Psoas muscle (tissue), 8 donors: ENCODE data around the gene TTLL11. TPM values are rescaled to one million over a fixed set of nuclear protein-coding genes. Genes with fewer than 3 reads are reported as not detected.

Source experiments
- ATAC-seq, 4 donors: fragments of 200-7000 bp; cut with Tn5 transposase; one replicate each; pipeline ENCODE4 v1.9.1; 2020; ENCODE audit warnings: moderate library complexity in 3 of 4, mild to moderate bottlenecking in 2 of 4
- DNase-seq, 2 donors: peaks; one replicate each; pipeline ENCODE4 v3.0.0-alpha.2; 2020
- H3K27ac ChIP-seq: fragments of 200-600 bp; one replicate; pipeline ENCODE4 v1.8.0; 2022
- H3K27me3 ChIP-seq, 3 donors: fragments of 200-600 bp in 1 of 3; one replicate each; pipeline versions ENCODE4 v1.6.1 to v1.8.0; 2013 to 2022; ENCODE audit warnings: low read length in 2 of 3, mild to moderate bottlenecking in 2 of 3, moderate library complexity in 1 of 3; ENCODE audit not compliant: insufficient read depth in 3 of 3
- H3K36me3 ChIP-seq, 2 donors: fragments of 200-600 bp in 1 of 2; one replicate each; pipeline versions ENCODE4 v1.6.1 to v1.8.0; 2013 to 2022; ENCODE audit warnings: low read depth in 1 of 2, mild to moderate bottlenecking in 1 of 2, moderate library complexity in 1 of 2; ENCODE audit not compliant: insufficient read depth in 1 of 2
- H3K4me1 ChIP-seq: fragments of 200-600 bp; one replicate; pipeline ENCODE4 v1.8.0; 2022
- H3K4me3 ChIP-seq: fragments of 200-600 bp; one replicate; pipeline ENCODE4 v1.8.0; 2022; ENCODE audit warnings: mild to moderate bottlenecking
- H3K9me3 ChIP-seq: fragments of 200-600 bp; one replicate; pipeline ENCODE4 v1.8.0; 2022
- WGBS, 3 donors: extraction: QIAGEN DNeasy Blood & Tissue Kit; methylation state at CpG; one replicate each; pipeline versions ENCODE4 v1.1.6 to v1.1.7; 2013; 5-methylcytosine and 5-hydroxymethylcytosine counted together
- intact Hi-C, 2 donors: fragments of 100-400 bp; cut with DNase I; formaldehyde crosslinking; loops; one replicate each; pipeline versions ENCODE4 v1.11.0 to v1.14.2; 2022
- polyA plus RNA-seq, 3 donors: library from polyadenylated mRNA; stranded (reverse); fragments of 200-250 nt; gene quantifications; one replicate each; pipeline ENCODE4 v1.2.3, GENCODE V29; 2013
- total RNA-seq, 4 donors: library from RNA; stranded (reverse); fragmentation: NEBNext Ultra II Directional in 2 of 4; extraction: Animal tissue kit (Norgen Biotek cat#: 25700) in 2 of 4; gene quantifications; one replicate each; pipeline versions ENCODE4 v1.2.1 to v1.2.4, GENCODE V29; 2021 to 2023
- TF ChIP-seq, protein P1 (sequence below): fragments of 200-600 bp; IDR thresholded peaks from one replicate; pipeline ENCODE4 v1.8.0; 2022; ENCODE audit warnings: antibody characterized with exemption
- donor health status: healthy with polysubstance abuse.
- donor health status: DM: no; HTN: no; CAD: no; lungs with moderate emphysema.
- donor health status: Bipolar disorder and iron deficiency.
- donor health status: healthy.
- donor health status: DM: yes; HTN: yes; CAD: no.
- donor health status: DM: no; HTN: no; CAD: no.
- donor health status: DM: no; HTN: no; CAD: no.
- donor health status: DM: yes; HTN: yes; CAD: no.

TTLL11 gene
- total and polyA plus RNA-seq, 7 donors, result 15.1 to 56.4 (median 19.3) TPM

DNA sequence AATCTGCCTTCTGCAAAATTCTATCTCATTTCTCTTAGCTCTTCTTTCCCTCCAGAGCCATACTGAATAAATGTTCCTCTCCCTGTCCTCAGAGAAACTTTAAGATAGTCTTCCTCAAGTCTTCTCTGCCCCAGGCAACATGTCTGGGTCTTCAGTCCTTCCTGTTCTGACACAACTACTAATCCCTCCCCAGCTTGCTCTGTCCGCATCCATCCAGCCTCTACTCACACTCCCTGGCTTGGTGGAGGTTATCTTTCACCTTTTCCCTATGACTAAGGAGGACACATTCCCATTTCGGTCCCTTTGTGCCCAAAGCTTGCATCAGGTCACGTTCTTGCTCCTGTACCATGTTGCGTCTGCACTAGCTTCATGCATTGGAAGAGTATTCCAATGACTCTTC lies 143.3 kb downstream of the TTLL11 start:
- H3K36me3 ChIP-seq, result peaks cover 0 to 7% of the 10 kb centered on the region in 2 donors
- H3K27me3 ChIP-seq, result no peaks in the 10 kb centered on the region
- DNase-seq, result no peak
- ATAC-seq, result no peak
- H3K4me1 ChIP-seq, result no peaks in the 10 kb centered on the region
- TF ChIP-seq, protein P1, sequence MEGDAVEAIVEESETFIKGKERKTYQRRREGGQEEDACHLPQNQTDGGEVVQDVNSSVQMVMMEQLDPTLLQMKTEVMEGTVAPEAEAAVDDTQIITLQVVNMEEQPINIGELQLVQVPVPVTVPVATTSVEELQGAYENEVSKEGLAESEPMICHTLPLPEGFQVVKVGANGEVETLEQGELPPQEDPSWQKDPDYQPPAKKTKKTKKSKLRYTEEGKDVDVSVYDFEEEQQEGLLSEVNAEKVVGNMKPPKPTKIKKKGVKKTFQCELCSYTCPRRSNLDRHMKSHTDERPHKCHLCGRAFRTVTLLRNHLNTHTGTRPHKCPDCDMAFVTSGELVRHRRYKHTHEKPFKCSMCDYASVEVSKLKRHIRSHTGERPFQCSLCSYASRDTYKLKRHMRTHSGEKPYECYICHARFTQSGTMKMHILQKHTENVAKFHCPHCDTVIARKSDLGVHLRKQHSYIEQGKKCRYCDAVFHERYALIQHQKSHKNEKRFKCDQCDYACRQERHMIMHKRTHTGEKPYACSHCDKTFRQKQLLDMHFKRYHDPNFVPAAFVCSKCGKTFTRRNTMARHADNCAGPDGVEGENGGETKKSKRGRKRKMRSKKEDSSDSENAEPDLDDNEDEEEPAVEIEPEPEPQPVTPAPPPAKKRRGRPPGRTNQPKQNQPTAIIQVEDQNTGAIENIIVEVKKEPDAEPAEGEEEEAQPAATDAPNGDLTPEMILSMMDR, result no peak
- no peak overlapping the region for H3K4me3 ChIP-seq
- no peak overlapping the region for H3K27ac ChIP-seq
- H3K9me3 ChIP-seq, result no peaks in the 10 kb centered on the region
- WGBS, 3 donors, result 97 to 99% (median 99%) methylated on average over 4 of the region's 4 CpGs
- intact Hi-C loops, result loop anchor here in 1 of 2 donors (2.0 kb wide), 1 partner anchor 33 kb away; no protein-coding TSS in a partner anchor

DNA sequence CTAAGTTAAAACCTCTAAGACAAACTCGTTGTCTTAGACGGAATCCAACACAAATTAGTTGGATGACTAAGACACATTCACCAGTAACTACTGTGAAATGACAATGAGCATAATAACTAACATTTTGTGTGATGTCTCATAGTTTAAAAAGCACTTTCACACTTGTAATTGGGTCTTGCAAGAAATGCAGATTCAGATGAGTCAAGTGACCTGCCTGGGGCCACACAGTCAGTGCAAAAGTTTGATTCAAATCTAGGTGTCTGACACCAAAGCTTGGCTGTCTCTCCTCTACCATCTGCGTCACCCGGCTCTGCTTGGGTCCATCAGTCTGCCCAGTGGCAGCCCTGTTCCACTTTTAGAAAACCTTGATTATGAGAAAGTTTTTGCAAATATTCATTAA lies 143.7 kb downstream of the TTLL11 start:
- intact Hi-C loops, result loop anchor here in 1 of 2 donors (2.0 kb wide), 1 partner anchor 33 kb away; no protein-coding TSS in a partner anchor
- Histone ChIP-seq H3K9me3 (no peaks in the 10 kb centered on the region), H3K4me3 (no peak overlapping the region), H3K27me3 (no peaks in the 10 kb centered on the region), H3K36me3 (peaks cover 0 to 7% of the 10 kb centered on the region in 2 donors), H3K4me1 (no peaks in the 10 kb centered on the region), H3K27ac (no peak overlapping the region)
- WGBS, 3 donors, result 78 to 96% (median 87%) methylated on average over 4 of the region's 4 CpGs
- TF ChIP-seq, protein P1, result no peak
- ATAC-seq (no peak), DNase-seq (no peak)

DNA sequence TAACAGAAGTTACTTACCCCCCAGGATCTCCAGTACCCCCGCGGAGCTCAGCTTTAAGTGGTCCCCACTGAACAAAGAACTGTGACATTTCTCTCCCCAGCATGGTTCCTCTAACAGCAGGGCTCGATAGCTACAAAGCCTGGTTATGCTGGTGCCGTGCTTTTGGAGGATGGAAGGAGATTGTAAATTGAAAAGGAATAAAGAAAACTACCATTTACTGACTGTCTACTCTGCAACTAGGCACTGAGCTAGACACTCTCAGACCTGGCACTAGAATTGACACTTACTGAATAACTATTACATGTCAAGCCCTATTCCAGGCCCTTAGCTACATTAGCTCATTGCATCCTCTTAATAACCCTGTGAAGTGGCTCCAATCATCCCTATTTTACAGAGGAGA lies 145.3 kb downstream of the TTLL11 start:
- whole genome bisulfite sequencing, 3 donors, result 81 to 85% (median 83%) methylated on average over 4 of the region's 4 CpGs
- intact Hi-C loops, result loop anchor here in 1 of 2 donors (2.0 kb wide), 1 partner anchor 31 kb away; no protein-coding TSS in a partner anchor
- Histone ChIP-seq H3K9me3 (no peaks in the 10 kb centered on the region), H3K4me1 (no peaks in the 10 kb centered on the region), H3K36me3 (peaks cover 0 to 7% of the 10 kb centered on the region in 2 donors), H3K27me3 (no peaks in the 10 kb centered on the region), H3K4me3 (no peak overlapping the region), H3K27ac (no peak overlapping the region)
- no peak for DNase-seq
- ATAC-seq, result no peak
- TF ChIP-seq, protein P1, result no peak

DNA sequence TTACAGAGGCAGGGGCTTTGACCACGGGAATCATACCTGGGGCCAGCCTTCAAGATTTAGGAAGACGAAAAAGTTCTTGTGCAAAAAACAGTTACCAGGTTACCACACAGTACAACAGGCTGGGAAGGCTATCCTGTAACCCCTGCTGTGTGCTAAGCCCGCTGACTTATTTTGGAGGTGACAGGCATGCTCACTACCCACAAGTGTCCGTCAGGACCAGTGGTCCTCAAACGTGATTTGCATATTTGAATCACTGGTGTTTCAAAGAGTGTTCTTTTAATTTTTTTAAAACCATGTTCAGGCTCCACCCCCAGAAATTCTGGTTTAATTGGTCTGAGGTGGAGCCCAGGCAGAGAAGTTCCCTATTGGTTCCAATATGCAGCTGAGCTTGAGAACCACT lies 146.6 kb downstream of the TTLL11 start:
- TF ChIP-seq, protein P1, result no peak
- intact Hi-C loops, result no loop called here
- Histone ChIP-seq H3K36me3 (peaks cover 0 to 7% of the 10 kb centered on the region in 2 donors), H3K9me3 (no peaks in the 10 kb centered on the region), H3K27me3 (no peaks in the 10 kb centered on the region), H3K4me1 (no peaks in the 10 kb centered on the region), H3K27ac (no peak overlapping the region), H3K4me3 (no peak overlapping the region)
- 81 to 88% (median 88%) methylated on average over 5 of the region's 5 CpGs for WGBS, 3 donors
- DNase-seq, result no peak
- no peak for ATAC-seq

DNA sequence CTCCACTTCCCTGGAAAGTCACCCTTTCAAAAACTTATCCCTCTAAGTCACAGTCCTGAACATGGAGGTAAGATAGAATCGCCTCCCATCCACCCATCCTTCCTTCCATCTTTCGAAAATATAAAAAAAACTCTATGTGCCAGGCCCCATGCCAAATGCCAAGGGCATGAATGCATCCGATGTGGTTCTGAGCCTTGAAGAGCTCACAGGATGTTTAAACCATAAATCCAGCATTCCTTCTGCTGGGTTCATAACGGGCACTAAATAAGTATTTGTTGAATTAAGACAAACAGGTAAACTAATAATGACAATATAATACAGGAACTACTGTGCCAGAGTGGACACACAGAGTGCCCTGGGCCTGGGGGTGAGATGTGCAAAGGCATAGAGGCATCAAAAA lies 147.3 kb downstream of the TTLL11 start:
- no peak overlapping the region for H3K27ac ChIP-seq
- WGBS, 3 donors, result 72 to 82% (median 82%) methylated on average over 4 of the region's 4 CpGs
- intact Hi-C loops, result no loop called here
- H3K27me3 ChIP-seq, result no peaks in the 10 kb centered on the region
- ATAC-seq (no peak), DNase-seq (no peak)
- peaks cover 0 to 4% of the 10 kb centered on the region in 2 donors for H3K36me3 ChIP-seq
- TF ChIP-seq, protein P1, result no peak
- H3K4me3 ChIP-seq, result no peak overlapping the region
- H3K4me1 ChIP-seq, result no peaks in the 10 kb centered on the region
- H3K9me3 ChIP-seq, result no peaks in the 10 kb centered on the region
